ENCODE results near the gene MTHFD1L.

MTHFD1L gene

DNA sequence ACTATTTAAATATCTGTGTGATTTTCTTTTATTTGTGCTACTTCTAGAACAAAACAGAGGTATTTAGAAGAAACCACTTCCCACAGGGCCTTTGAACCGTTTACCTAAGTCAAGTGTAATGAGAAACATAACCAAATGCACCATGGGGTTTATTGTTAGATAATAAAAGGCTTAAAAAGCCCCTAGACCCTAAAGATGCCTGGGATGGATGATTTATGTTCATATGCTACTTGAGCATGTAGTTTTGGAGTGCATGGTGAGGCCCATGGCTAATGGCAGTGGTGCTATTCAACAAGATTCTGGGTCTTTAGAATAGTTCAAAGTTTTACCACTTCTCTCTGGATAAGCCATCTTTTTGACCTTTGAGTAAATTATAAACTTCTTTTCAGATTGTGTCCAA, 65.9 kb downstream of the MTHFD1L start:
- no peak for DNase-seq

DNA sequence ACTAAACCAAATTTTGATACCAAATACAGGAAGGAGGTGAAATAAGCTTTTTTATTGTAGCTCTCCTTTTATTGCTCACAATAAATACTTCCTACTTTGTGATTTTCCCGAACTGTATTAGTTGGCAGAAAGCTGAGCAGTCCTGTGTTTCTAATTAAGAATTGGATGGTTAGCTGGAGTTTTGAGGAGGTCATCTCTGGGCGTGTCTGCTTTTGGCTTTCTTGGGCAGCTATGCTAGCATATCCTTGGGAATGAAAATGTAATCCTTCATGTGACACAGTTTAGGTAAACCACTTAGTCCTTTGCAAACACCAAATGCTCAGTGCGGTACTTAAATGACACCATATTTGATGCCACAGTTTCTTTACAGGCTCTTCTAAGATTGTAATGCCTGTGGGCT, 67.5 kb downstream of the MTHFD1L start:
- DNase-seq: no peak

DNA sequence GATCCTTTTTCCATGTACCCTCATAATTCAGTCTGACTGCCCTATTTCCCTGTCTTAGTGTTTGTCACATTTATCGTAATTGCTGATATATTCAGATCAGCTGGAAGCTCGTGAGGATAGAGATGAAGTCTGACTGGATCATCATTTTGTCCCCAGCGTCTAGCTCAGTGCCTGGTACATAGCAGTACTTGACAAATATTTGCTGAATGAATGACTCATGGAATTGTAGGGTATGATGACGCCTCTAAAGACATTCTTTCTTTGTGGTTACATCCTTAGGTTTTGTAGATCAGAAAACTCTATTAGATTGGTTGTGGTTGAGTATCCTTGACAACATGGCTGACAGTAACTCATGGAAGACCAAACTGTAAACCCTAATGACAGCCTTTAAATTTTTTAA, 68.9 kb downstream of the MTHFD1L start:
- DNase-seq: no peak

DNA sequence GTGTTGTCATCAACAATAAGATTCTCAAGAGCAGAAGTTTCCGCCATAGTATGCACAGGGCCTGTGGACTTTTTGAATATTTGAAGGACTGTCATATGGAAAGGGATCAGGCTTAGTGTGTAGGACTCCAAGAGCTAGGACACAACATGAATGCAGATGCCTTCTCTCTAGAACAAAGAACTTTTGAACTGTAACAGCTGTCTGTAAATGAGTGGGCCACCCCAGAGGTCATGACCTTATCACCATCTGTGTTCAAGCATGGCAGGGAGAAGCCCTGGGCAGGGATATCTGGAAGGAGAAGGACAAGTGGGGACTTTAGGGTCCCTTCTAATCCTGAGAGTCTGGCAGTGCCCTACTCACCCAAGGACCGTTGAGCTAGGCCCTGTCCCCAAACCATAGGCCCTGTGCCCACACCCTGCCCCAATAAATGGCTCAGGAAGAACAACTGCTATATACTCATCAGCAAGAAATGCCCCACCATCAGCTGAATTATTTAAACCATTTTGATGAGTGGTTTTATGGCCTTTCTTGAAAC, 70.6 kb downstream of the MTHFD1L start:
- DNase-seq: no peak

DNA sequence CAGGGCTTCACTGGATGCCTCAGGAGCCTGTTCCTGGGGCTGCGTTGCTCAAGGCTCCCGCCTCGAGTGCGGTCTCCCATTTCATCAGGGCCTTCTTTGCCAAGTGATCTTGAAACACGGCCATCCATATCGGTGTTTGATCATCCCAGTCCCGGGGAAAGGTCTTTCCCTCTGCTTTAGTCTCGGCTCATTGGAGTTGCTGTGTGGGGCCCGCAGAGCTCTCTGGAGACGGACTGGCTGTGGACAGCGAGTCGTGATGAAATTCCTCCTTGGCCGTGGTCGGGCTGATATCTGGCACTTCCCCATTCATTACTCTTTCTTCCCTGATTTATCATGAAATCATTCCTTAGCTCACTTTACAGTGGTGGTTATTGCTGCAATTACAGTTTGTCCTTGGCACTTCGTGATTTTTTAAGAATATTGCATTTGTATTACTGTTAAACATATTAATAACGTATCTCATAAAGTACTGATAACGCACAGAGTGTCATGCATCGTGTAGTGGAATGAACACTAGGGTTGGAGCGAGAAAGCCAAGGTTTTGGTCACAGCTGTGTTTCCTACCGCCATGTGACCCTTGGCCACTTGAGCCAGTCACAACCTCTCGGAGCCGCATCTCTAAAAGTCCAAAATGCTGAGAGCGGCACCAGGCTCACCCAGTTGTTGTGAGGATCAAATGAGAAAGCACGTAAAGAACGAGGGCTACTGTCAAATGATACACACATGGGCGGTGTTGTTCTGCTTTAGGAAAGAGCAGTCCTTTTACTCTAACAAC, 71.8 kb downstream of the MTHFD1L start:
- no peak for DNase-seq

DNA sequence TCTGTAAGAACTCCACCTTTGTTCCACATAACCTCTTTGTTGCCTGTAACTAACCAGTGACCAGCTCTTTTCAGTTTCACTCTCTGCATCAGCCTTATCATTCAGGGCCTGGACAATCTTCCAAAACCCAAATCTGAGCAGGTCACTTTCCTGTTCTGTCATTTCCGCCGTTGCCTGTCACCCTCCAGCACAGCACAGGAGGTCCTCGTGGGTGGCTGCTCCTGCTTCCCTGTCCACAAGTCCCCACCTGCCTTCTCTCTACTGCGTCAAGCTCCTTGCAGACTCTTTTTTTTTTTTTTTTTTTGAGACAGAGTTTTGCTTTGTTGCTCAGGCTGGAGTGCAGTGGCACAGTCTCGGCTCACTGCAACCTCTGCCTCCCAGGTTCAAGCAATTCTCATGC, 73.9 kb downstream of the MTHFD1L start:
- no peak for DNase-seq

DNA sequence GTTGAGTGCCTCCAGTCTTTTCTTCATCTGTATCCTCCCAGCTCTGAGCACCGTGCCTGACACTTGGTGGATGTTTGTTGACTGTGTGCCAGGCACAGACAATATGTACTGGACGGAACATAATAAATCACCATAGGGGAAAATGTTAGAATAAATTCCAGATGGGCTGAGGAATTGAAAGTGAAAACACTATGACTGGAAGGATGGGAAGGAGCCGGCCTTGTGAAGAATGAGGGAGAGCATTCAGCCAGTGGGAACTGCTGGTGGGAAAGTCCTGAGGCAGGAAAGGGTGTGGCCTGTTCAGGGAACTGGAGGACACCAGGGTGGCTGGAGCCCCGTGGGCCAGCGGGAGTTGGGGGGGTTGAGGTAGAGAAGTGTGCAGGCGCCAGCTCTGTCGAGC, 75.4 kb downstream of the MTHFD1L start:
- no peak for DNase-seq

DNA sequence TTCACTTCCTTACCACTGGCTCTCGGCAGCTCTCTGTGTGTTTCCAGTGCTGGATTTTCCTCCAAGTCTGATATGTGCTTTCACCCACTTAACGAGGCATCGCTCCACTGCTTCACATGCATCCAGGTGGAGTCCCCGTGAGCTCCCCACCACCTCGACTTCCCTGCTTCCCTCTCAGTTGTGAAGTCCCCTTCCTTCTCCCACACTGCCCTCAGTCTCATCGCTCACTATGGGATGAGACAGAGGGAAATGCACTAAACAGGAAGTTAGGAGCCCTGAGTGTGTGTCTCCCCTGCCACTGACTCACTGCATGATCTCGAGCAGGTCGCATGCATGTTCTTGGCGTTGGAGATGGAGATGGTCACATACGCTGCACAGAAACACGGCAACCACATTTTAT, 84.0 kb downstream of the MTHFD1L start:
- DNase-seq: no peak

DNA sequence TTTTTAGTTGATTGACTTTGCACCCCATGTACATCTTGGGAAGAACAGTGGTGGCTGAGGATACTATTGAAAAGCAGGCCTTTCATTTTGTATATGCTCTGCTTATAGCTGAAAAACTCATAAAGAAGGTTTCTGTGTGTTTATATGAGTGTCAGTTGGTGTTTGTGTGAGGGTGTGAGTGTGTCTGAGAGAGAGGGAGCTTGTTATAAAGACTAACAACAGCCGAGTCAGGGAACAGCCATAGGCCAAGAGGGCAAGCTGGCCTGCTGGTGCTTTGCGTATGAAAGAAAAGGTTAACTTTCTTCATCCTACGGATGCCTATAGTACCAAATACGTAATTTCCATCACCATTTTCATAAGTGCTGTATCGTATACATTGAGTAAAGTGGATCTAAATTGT, 88.3 kb downstream of the MTHFD1L start:
- DNase-seq: no peak

DNA sequence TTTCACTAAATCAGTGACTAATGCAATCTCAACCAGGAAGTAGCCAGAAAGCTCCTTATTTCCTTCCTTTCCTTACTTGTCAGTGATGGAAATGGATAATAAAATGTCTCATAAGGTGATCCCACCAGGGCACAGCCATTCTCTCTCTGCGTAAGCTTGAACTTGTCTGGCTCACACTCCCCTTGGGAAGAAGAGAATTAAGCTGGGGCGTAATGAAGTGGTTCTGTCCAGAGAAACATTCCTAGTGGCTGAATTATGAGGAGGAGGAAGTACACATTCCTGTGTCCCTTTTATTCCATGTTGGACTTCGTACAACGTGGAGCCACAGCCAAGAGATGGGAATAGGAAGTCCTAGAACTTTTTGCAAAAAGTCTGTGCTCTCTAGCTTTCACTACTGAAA, 93.7 kb downstream of the MTHFD1L start:
- DNase-seq: no peak

DNA sequence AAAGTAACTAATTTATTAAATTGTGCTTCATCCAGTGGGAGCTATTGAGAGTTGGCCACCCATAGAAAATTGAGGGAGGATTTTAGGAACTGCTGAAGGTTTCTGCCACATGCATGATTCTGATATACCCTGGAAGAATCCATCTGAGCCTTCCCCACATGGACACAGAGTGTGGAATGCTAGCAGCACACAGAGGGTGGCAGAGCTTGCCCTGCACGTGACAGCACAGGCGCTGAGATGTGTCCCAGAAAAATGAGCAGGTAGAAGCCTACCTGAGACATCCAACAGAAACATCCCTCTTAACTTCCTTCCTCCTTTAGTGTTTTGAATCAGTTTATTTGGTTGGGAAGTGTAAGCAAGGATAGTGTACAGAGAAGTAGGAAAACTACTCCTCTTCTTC, 96.9 kb downstream of the MTHFD1L start:
- no peak for DNase-seq

DNA sequence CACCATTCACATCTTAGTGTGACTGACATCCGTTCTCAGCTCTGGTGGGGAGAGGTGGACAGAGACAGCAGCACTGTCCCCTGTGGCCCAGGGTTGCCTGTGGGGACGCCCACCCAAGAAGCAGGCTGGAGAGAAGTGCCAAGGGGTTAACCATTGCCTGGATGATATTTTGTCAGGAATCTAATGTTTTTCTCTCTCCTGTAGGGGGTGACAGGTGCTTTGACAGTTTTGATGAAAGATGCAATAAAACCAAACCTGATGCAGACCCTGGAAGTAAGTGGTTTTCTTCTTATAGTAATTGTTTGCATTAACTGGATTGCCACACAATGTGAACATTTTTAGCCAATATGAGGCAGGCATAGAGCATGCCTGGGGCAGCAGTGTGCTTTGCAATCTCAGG, 99.3 kb downstream of the MTHFD1L start:
- DNase-seq: no peak

DNA sequence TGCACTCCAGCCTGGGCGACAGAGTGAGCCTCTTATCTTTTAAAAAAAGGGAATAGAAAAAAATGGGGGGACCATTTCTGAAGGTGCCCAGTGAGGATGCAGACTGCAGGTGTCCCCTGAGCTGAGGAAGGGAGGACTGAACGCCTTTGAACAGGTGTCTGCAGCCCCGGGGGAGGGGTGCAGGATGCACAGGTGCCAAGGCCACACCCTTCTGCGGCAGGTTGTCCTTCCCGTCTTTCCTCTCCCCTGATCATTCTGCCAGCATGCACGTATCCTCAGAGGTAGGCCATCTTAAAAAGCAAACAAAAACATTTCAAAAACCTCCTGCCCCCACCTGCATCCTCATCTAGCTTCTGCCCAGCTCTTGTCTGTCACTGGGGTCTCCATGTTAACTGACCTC, 101.3 kb downstream of the MTHFD1L start:
- DNase-seq: no peak

DNA sequence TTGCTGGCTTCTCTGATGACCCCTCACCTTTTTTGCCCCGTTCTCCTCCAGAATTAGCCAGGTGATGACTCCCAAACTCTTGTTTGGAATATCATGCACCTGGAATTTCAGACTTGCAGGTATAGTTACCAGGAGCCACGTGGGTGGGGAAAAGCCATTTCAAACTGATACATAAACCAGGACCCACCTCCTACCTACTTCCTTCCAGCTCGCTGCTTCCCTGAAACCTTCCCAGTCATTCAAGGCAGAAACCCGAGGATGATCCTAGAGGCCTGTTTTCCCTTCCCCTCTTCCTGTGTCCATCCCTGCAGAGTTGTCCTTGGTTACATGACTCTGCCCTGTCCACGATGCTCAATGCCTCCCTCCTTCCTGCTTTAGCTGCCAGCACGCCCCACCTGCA, 101.9 kb downstream of the MTHFD1L start:
- DNase-seq: no peak

DNA sequence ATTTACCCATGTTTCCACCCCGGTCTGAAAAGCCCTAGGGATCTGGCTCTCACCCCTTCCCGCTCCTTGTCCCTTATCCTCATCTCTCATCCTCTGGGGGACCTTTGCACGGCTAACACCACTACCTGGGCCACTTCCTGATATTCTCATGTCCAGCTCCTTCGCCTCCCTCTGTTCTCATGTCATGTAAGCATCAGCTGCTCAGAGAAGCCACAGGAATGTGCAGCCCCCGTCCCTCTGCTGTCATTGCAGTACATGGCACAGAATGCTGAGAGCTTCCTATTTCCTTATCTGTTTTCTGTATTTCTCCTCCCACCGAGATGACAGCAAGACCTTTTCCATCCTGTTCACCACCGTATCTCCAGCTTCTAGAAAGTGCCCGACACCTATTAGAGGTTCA, 102.4 kb downstream of the MTHFD1L start:
- DNase-seq: no peak

DNA sequence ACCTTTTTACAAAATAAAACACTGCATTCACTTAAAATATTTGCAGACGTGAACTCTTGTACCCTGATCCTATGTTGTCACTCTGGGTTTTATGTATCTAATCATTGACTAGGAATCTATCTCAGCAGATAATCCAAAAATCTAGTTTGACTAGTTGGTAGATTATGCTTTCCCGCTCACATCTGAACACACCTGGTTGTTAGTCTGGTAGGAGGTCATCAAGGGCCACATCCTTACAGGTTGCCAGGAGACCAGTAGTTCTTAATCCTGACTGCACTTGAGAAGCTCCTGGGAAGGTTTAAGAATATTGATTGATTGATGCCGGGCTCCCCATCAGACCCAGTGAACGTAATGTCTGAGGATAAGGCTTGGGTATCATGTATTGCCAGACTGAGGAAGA, 104.4 kb downstream of the MTHFD1L start:
- DNase-seq: no peak

DNA sequence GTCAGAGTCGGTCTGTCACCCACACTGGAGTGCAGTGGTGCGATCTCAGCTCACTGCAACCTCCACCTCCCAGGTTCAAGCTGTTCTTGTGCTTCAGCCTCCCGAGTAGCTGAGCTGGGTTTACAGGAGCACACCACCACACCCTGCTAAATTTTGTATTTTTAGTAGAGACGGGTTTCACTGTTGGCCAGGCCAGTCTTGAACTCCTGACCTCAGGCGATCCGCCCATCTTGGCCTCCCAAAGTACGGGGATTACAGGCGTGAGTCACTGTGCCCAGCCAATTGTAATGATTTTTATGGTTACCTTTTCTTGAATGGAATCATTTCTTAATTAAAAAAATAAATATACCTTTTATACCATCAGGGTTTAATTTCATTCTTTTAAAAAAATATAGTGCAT, 105.7 kb downstream of the MTHFD1L start:
- DNase-seq: no peak

DNA sequence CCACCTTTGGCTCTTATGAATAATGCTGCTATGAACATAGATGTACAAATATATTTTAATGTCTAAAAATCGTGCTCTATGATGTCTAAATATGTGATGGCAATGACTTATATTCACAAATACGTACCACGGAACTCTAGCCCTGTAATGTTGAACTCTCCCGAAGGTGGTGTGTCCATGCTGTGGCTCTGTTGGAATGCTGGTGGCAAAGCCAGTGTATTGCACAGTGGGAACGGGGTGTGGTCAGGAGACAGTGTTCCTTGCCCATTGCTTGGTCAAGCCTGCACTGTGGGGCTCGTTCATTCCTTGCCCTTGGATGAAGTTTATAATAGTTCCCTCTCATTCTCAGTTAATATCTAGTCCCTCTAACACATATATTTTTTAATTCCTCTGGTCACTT, 109.6 kb downstream of the MTHFD1L start:
- DNase-seq: no peak

DNA sequence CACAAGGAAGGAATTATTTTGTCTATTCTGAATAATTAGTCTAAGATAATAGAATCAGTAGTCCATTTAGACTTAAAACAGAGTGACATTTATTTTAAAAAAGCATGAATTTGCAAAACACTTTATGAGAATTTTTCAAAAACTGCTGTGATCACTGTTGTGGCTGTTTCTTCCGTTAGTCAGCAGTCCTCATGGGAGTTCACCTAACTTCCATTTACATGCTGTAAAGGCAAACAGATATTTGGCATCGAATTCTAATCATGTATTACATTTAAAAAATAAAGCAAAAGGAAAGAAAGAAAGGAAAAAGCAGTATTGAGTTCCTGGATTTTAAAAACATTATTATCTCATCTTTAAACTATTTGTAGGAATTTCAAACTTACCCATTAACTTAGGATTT, 111.8 kb downstream of the MTHFD1L start:
- DNase-seq: no peak

DNA sequence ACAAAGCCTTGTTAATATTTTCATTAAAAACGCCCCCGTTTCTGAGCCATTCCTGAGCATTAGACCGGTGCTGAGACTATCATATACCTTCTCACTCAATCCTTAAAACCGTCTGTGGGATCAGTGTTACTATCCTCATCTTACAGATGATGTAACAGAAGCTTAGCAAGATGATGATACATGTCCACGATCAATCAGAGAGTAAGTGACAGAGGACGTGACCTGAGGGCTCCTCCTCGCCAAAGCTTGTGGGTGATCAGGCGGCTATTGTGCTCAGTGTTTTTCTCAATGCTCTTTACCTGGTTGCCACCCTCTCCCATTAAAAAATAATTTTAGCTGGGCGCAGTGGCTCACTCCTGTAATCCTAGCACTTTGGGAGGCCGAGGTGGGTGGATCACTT, 113.1 kb downstream of the MTHFD1L start:
- DNase-seq: no peak

DNA sequence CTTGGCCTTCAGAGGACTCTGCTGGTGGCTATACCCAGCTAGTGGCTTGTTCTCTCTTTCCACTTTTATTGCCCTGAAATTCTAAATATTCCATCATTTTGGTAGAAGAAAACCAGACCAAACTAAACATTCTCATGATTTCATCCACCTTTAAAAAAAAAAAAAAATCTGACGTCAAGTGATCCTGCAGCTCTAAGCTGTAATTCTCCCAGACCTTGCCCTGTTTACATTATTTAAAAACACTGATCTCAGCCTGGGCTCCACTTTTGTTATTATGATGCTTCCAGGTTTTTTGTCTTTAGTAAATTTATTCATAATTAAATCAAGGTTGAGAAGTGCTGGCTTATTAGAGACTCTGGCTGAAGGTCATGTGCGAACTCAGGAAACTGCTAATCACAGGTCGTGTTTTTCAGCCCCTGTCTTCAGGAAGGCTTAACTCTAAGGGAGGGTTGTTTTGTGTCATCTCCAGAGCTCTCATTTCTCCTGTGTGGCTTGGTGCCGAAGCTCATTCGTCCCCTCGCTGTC, 114.4 kb downstream of the MTHFD1L start:
- no peak for DNase-seq

DNA sequence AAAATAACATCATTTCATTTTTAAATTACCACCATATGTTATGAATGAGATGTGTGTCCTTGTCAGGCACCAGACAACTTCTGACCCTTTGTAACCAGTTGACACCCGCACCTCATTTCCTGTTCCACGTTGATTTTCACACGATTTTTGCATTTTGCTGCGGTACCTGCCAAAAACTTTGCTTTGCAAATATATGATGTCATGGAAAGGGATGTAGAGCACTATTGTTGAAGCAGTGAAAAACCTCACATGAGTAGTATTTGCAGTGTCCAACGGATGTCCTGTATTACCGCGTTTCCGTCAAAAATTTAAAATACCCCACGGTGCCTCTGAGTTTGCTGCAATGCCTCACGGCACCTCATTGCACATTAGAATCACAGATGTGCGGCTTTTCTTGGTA, 115.6 kb downstream of the MTHFD1L start:
- DNase-seq: no peak

DNA sequence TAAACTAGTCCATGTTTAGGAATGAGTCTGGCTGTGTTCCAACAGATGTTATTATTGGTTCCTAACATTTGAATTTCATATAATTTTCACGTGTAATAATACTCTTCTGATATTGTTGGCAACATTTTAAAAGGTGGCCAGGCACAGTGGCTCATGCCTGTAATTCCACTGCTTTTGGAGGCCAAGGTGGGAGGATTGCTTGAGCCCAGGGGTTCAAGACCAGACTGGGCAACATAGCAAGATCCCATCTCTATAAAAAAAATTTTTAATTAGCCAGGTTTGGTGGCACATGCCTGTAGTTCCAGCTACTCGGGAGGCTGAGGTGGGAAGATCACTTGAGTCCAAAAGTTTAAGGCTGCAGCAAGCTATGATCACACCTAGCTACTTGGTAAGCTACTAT, 116.2 kb downstream of the MTHFD1L start:
- DNase-seq: no peak
